HL-60/S4 treated with phorbol 12-myristate 13-acetate at 8.2 ng/mL for 4 days and 3 days (cell line): ENCODE measurements around the gene TDP2.

Experiments
- in situ Hi-C: fragments of 300-500 bp; cut with MboI; formaldehyde crosslinking; loops from 2 replicates; pipeline ENCODE4 v1.15.0; 2022; ENCODE audit warnings: low sequenced_read_pairs

TDP2 gene, protein sequence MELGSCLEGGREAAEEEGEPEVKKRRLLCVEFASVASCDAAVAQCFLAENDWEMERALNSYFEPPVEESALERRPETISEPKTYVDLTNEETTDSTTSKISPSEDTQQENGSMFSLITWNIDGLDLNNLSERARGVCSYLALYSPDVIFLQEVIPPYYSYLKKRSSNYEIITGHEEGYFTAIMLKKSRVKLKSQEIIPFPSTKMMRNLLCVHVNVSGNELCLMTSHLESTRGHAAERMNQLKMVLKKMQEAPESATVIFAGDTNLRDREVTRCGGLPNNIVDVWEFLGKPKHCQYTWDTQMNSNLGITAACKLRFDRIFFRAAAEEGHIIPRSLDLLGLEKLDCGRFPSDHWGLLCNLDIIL

DNA sequence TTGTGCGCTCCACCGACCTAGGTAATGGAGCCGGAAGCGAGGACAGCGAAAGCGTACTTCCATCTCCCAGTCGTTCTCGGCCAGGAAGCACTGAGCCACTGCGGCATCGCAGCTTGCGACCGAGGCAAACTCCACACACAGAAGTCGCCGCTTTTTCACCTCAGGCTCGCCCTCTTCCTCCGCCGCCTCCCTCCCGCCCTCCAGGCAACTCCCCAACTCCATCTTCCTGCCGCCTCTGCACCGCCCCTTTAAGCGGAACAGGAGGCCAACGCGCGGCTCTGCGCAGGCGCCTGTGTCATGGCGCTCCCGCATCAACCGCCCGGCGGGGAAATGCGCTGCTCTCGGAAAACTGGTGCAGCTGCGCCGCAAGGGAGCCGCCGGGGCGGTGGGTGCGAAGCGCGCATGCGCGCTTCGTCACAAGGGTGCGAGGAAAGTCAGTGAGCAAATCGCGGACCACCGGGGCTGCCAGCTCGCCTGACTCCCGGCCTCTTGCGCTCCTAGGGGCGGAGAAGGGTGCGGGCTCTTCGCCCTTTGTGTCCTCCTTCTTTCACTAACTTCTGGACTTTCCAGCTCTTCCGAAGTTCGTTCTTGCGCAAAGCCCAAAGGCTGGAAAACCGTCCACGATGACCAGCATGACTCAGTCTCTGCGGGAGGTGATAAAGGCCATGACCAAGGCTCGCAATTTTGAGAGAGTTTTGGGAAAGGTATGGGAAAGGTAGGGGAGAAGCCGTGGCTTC lies at the start of gene TDP2, which contains the start of gene ACOT13:
Gene TDP2, minus strand, starts transcription at position 259 of the 737 bp plus-strand sequence. Its CDS starts 37 bp downstream, at position 222.
Gene ACOT13, plus strand, starts transcription at position 437 of the 737 bp plus-strand sequence. Its CDS starts 187 bp downstream, at position 624.
- in situ Hi-C loops = no loop called here

DNA sequence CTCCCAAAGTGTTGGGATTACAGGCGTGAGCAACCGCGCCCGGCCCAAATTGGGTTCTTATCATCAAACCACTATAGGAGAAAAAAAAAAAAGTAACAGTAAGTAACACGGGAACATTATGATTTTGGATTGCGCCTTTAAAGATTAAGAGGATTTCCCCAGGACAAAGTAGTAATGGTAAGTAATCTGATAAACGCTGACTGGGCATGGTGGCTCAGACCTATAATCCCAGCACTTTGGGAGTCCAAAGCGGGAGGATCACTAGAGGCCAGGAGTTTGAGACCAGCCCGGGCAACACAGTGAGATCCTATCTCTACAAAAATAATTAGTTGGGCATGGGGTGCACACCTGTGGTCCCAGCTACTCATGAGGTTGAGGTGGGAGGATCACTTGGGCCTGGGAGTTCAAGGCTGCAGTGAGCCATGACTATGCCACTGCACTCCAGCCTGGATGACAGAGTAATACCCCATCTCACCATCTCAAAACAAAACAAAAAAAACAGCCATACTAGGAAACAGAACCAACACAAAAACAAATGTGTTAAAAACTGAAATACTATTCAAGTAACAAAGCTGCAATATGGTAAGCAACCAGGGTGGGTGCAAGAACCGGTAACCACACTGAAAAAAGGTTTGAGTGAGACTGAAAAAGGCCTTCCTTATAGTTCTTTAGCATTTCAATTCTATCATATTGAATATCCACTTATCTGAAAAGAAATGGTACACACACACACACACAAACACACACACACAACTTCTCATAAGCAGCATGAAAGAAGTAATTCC lies 44.0 kb upstream of the TDP2 start:
- in situ Hi-C loops = no loop called here

DNA sequence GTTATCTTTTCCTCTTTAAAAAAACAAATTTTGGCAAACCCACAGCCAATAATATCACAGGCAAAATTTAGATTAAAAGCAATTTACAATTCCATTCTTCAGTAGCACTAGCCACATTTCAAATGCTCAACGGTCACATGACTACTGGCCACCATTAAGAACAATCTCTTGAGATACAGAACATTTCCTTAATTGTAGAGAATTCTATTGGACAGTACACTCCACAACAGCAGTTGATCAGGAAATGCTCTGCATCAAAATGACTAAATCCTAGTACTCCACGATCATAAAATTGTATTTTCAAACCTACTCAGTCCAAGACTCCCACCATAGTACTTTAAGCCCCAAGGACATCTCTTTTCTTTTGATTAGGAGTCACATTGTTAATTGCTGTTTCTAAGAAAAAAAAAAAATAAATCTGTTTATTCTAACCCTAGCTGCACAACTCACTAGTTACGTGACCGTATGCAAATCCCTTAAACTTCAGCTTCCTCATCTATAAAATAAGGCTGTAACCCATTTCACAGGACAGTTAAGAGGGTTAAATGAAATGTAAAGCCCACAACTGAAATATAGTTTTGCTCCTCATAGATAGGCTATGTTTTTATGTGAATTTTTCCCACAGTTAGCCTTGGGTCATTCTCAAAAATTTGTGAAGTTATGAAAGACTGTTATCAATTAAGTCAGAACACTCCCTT lies 42.5 kb upstream of the TDP2 start:
- in situ Hi-C loops = no loop called here

DNA sequence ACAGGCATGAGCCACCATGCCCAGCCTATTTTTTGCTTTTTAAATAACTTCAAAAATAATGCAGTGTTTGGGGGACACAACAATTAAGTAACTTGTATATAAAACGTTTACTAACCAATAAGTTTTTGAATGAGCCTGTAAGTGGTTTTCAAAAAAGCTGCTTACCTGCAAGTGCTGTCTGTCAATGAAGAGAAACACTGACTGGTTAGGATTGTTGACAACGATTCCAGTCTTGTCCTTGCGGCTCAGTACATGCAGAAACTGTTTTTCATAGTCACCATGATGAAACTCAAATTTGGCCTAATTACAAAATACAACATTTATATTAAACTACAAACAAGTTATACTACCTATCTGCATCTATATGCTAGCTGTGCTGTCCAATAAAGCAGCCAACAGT lies 41.9 kb upstream of the TDP2 start:
- in situ Hi-C loops = no loop called here

DNA sequence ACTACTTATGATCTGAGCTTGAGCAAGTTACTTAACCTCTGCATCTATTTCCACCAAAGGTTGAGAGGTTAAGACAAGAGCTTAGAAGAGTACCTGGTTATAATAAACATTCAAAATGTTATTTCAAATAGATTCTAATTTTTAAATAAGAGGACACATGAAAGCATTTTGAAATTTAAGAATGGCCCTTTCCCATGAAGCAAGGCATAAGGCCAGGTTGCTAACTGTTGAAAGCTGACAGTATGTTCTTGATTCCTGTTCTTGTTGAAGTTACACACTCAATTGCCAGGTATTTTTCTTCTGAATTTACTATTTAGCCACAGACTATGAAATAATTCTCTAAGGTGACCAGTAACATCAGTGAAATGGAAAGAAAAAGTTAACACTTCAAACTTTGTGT lies 37.8 kb upstream of the TDP2 start:
- in situ Hi-C loops = no loop called here

DNA sequence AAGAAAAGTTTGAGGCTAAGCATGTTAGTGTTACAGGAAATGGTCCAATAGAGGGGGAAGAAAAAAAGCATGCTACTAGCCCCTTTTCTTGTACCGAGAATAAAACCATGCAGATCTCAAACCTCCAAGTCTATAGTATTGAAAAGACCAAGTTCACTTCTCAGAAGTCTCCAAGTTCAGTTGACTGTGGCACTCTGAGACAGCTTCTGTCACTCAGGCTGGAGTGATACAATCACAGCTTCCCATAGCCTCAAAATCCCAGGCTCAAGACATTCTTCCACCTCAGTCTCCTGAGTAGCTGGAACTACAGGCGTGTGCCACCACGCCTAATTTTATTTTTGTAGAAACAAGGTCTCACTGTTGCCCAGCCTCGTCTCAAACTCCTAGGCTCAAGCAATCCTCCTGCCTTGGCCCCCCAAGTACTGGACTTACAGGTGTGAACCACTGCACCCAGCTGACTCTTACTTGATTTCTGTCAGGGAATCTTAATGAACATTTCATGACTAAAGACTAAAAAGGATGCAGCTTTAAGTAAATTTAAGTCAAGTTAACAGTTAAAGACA lies 36.1 kb upstream of the TDP2 start:
- in situ Hi-C loops = no loop called here

DNA sequence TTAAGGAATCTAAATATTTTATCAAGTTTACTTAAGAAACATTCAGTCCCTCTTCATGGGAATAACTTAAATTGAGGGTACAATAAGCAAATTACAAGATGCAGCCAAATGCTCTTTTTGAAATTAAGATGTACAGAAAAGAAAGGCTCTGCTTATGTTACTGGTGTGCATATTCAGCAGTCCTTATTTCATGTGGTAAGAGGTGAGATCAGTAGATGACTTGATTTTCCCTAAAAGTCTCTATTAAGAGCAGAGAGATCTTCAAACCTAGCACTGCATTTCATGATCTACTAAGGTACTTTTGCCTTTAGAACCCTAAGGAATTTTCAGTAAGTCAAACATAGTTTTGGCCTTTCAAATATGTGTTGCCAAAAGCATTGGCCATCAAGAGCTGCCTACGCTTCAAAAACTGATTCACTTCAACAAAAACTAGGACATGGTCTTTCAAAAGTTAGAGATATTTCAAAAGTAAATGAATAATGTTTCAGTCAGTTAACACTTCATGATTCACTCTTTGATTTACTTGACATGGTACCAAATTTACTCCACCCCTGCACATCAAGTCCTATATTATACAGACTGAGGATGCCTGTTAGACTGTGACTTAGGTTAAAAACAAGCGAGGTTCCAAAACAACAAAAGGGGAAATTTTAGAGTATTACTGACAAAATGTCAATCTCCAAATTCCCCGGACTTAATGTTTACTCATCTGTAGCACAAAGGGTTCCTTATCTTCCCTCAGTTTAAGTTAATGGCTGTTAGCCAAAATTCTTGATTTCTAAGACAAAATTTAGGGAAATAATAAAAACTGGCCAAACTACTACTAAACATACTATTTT lies 33.0 kb upstream of the TDP2 start:
- in situ Hi-C loops = loop anchor here (5.0 kb wide), 1 partner anchor 117 kb away; no protein-coding TSS in a partner anchor

DNA sequence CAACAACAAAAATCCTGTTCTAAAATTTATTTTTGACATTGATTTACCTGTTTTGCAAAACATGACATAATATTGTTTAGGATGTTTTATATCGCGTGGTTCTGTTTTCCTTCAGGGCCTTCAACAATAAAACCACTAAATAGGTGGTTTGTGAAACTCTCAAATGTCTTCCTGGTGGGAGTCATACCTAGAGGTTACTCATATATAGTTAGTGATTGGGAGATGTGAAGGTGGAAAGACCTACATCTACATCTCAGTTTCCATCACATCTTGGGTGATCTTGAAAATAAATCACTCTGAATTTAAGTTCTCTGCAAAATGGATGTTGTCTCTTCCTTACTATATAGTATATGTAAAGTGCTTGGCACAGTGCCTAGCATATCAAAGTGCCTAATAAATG lies 29.4 kb upstream of the TDP2 start:
- in situ Hi-C loops = loop anchor here (5.0 kb wide), 1 partner anchor 114 kb away; no protein-coding TSS in a partner anchor

DNA sequence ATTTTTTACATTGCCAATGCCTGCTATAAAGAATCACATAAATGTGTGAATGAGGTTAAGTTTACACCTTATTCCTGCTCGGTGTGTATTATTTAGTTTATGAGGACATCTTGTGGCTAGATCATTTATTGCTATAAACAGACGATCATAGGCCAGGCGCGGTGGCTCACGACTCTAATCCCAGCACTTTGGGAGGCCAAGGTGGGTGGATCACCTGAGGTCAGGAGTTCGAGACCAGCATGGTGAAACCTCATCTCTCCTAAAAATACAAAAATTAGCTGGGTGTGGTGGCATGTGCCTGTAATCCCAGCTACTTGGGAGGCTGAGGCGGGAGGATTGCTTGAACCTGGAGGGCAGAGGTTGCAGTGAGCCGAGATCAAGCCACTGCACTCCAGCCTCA lies 28.9 kb upstream of the TDP2 start:
- in situ Hi-C loops = loop anchor here (5.0 kb wide), 1 partner anchor 113 kb away; no protein-coding TSS in a partner anchor

DNA sequence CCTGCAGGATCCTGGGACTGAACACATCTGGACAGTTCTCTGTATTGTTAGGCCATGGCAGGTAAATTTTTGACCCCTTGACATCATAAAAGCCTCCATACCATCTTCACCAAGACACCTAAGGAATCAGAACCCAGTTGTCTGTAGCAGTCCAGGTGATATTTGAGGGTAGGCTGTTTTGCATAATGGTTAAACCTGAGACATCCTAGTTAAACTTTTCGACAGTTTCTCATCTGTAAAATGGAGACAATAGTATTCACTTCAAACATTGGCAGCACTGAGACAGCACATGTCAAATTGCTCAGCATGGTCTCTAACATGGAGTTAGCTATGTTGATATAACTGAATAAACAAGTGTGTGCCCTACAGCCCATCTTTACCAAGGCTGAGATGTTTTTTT lies 27.5 kb upstream of the TDP2 start:
- in situ Hi-C loops = no loop called here

DNA sequence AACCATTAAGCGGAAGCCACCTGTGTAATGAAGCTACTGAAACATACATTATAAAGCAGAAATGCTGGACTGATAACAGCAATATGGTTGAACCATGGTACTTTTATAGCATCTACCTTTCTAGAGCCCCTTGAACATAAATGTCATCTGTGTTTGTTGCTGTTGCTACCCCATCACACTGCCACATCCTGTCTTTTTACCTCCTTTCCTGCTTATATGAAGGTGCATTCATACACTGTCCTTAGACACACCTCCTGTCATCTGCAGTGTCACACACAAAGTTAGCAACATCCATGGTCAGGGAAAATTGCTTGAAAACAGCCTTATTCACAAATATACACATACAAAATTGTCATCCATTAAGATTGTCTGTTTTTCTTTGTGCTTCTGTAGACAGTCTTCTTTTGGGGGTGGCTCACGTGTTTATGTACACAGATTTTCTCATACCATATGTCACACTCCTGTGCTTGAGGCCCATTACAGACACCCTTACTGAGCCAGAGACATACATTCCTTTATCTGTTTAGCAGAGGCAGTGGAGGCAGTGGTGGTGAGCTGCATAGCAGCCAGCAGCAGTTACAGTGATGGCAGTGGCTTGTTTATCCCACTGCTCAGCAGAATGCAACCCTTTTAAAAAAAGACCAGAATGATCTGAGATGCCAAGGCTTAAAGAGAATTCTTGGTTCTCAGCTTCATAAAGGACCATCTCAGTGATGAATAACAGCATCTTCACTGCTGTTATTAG lies 26.3 kb upstream of the TDP2 start:
- in situ Hi-C loops = no loop called here

DNA sequence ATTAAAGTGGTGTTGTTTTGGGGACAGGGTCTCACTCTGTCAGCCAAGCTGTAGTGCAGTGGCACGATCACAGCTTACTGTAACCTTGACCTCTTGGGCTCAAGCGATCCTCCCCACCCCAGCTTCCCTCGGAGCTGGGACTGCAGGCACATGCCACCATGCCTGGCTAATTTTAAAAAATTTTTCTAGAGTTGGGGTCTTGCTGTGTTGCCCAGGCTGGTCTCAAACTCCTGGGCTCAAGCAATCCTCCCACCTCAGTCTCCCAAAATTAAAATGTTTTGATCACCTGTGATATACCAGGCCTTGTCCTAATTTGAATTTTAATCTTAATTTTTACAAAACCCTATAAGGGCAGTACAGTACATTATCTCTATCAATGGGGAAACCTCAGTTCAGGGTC lies 25.7 kb upstream of the TDP2 start:
- in situ Hi-C loops = no loop called here

DNA sequence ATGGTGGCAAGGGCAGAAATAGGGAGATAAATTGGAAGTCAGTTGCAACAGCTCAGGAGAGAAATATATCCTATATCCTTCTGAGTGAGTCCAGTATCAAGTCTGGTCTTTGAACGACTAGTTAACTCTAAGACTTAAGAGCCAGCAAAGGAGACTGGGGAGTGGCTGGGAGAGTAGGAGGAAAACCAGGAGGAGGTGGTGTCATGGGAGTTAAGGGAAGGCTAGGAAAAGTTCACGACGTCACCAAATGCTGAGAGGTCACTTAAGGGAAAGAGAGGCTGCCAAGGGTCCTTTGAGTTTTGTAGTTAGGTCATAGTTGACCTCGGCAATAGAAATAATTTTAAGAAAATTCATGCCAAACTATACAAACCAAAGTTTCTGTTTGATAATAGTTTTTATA lies 25.3 kb upstream of the TDP2 start:
- in situ Hi-C loops = no loop called here

DNA sequence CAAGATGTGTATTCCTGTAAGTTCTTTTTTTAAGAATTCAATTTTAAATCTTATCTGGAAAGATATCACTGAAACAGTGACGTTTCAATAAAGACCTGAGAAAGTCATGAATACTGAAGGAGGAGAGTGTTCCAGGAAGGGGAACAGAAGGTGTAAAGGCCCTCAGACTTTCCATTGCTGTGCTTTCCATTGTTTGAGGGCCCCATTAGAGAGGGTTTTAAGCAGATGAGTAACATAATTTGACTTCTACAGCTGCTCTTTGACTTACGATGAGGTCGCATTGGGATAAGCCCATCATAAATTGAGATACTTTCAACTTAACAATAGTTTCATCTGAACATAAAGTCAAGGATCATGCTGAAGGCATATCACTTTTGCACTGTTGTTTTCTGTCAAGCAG lies 24.9 kb upstream of the TDP2 start:
- in situ Hi-C loops = no loop called here

DNA sequence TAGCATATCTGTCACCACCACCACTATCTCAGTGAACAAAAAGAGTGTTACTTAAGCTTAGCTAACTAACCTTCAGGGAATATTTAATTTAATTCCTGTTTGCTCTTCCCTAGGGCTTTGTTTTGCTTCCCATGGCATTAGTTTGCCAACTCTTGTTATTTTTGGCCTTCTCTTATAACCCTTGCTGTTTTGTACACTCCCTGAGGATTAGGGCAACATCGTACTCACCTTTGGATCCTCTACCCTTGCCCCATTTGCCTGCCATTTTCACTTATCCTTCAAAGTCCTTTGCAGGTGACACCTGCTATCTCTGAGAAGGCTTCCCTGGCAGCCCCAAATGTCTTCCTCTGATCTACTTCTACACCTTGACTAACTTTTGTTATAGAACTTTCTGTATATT lies 23.9 kb upstream of the TDP2 start:
- in situ Hi-C loops = no loop called here

DNA sequence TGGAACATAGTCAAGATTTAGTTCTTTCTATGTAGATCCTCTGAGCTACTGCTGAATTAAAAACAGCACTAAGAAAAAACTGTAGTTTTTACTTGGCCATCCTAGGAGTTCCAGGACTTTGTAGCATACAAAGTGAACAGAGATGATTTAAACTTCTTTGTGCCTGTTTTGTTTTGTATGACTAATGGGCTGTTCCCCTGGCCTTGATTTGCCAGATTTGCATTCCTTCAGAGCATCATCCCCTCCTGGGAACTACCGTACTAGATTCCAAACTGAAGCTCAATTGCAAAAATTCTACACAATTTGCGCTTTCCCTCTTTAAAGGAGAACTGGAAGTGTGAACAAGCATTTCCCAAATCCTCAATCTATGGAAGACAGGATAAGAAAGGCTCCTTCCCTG lies 23.3 kb upstream of the TDP2 start:
- in situ Hi-C loops = no loop called here

DNA sequence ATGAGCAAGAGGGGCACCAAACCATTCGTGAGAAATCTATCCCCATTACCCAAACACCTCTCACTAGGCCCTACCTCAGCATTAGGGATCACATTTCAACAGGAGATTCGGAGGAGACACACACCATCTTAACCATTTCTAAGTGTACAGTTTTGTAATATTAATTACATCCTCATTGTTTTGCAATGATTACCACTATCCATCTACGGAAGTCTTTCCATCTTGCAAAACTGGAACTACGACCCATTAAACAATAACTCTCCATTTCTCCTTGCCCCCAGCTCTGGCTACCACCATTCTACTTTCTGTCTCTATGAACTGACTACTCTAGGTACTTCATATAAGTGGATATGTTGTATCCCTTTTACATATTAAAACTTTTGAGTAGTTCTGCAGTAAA lies 20.2 kb upstream of the TDP2 start:
- in situ Hi-C loops = no loop called here

DNA sequence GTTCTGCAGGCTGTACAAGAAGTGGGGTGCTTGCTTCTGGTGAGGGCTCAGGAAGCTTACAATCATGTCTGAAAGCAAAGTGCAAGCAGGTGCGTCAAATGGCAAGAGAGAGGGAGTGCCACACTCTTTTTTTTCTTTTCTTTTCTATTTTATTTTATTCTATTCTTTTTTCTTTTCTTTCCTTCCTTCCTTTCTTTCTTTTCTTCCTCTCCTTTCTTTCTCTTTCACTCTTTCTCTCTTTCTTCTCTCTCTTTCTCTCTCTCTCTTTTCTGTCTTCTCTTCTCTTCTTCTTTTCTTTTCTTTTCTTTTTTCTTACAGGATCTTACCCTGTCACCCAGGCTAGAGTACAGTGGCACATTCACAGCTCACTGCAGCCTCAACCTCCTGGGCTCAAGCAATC lies 19.7 kb upstream of the TDP2 start:
- in situ Hi-C loops = no loop called here
